Camera-type eye (tissue), 1 donor: Measurements from ENCODE around the gene ZBTB2. TPM values are rescaled to one million over a fixed set of nuclear protein-coding genes. Genes with fewer than 3 reads are reported as not detected.

Experiments used
- total RNA-seq: library from RNA; depleted of rRNA; stranded (reverse); fragments of >200 nt; gene quantifications from one replicate; pipeline ENCODE4 v1.2.3, GENCODE V29; 2014

The ZBTB2 gene, protein sequence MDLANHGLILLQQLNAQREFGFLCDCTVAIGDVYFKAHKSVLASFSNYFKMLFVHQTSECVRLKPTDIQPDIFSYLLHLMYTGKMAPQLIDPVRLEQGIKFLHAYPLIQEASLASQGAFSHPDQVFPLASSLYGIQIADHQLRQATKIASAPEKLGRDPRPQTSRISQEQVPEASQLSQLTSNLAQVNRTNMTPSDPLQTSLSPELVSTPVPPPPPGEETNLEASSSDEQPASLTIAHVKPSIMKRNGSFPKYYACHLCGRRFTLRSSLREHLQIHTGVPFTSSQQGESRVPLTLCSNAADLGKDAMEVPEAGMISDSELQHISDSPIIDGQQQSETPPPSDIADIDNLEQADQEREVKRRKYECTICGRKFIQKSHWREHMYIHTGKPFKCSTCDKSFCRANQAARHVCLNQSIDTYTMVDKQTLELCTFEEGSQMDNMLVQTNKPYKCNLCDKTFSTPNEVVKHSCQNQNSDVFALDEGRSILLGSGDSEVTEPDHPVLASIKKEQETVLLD
- 11.9 TPM for total RNA-seq

DNA sequence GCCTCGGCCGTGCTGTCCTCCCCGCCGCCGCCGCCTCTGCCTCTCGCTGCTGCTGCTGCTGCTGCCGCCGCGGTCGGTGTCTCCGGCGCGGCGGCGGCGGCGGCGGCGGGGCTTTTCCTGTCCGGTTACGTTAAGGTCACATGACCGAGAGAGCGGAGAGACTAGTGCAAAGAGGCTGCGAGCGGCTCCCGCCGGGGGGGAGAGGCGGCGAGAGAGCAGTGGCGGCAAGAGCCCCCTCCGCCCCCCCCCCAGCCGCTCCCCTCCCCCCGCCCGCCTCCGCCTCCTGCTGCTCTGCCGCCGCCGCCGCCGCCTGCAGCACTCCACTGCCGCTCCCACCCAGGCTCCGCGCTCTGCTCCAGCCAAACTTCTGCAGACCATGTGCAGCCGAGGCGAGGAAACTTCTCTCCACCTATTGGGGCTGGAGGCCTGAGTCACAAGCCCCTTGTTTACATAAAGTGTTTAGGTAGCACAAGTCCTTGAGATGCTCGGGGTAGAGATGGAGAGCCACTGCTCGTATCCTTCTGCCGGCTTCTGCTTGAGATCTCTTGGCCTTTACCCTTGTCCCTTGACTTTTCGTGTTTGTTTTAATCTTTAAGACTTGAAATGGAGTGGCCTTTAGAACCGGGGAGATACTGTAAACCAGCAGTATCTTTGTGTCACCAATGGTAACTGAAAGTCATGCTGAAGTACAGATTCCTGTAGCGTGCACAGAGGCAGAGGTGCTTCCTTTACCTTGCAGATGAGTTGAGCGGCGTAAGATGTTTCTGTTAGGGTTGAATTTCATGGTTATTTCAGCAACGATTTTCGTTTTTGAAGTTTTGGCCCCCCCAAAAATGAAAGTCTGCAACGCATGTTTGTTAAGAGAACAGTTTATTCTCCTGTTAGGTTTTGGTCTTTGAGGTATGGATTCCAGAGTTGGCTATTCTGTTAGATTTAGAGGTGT lies at the start of gene ZBTB2:
Gene ZBTB2, minus strand, starts transcription at position 89 of the 943 bp plus-strand sequence. CDS start 17,922 bp downstream, outside the sequence.

Other genes with a start within 250 kb of the ZBTB2 start
- 228 TPM for gene AKAP12, start 151.6 kb downstream of the ZBTB2 start, total RNA-seq
- 40.6 TPM for gene RMND1, start 60.6 kb upstream of the ZBTB2 start, total RNA-seq
- 3.5 TPM for gene CCDC170, start 102.5 kb upstream of the ZBTB2 start, total RNA-seq